ENCODE measurements around the gene CLIC3. TPM values are rescaled to one million over a fixed set of nuclear protein-coding genes. Genes with fewer than 3 reads are reported as not detected.

CLIC3 gene
- total RNA-seq, 1 donor from 2014 or later = not detected

GRCh38 chr9:137037483-137037882, 41.1 kb upstream of the CLIC3 start:
- Mint-ChIP-seq H3K27me3 (ENCODE audit: insufficient read depth, low read depth) (no peaks in the 10 kb centered on the region), H3K4me1 (no peaks in the 10 kb centered on the region), H3K36me3 (no peaks in the 10 kb centered on the region), H3K9me3 (no peaks in the 10 kb centered on the region), H3K4me3 (no peak overlapping the region), H3K27ac (no peak overlapping the region)
- DNase-seq (ENCODE audit: low spot score) = no peak
- TF ChIP-seq CTCF (IDR thresholded peaks at IDR 0.05) (no peak), EZH2phosphoT487 (IDR thresholded peaks at IDR 0.05) (no peak), EZH2 (IDR thresholded peaks at IDR 0.05) (no peak)
- no peaks in the 10 kb centered on the region for H3K79me2 ChIP-seq (ENCODE audit: low read depth)
- no peak overlapping the region for H2AFZ ChIP-seq (replicated peaks)
- H3K4me3 ChIP-seq = no peak overlapping the region
- H4K20me1 ChIP-seq (ENCODE audit: low read depth) = peaks cover 3% of the 10 kb centered on the region
- H3F3A ChIP-seq (ENCODE audit: low read depth) = peaks cover 6% of the 10 kb centered on the region
- no peaks in the 10 kb centered on the region for H3K27me3 ChIP-seq
- no peaks in the 10 kb centered on the region for H3K9me3 ChIP-seq (ENCODE audit: low read depth)
- no peak overlapping the region for H3K27ac ChIP-seq
- H3K4me1 ChIP-seq = no peaks in the 10 kb centered on the region
- H3K4me2 ChIP-seq = no peak overlapping the region
- H3K9ac ChIP-seq = no peak overlapping the region
- H3K36me3 ChIP-seq = no peaks in the 10 kb centered on the region

GRCh38 chr9:137037035-137037434, 40.7 kb upstream of the CLIC3 start:
- Histone ChIP-seq H3K4me2 (no peak overlapping the region), H3K9ac (no peak overlapping the region), H3K9me3 (ENCODE audit: low read depth) (no peaks in the 10 kb centered on the region), H4K20me1 (ENCODE audit: low read depth) (peaks cover 3% of the 10 kb centered on the region), H3K27me3 (no peaks in the 10 kb centered on the region), H3F3A (ENCODE audit: low read depth) (peaks cover 6% of the 10 kb centered on the region), H3K4me1 (no peaks in the 10 kb centered on the region), H3K27ac (no peak overlapping the region), H3K4me3 (no peak overlapping the region), H2AFZ (replicated peaks) (no peak overlapping the region), H3K79me2 (ENCODE audit: low read depth) (no peaks in the 10 kb centered on the region), H3K36me3 (no peaks in the 10 kb centered on the region)
- TF ChIP-seq CTCF (IDR thresholded peaks at IDR 0.05) = no peak
- TF ChIP-seq EZH2phosphoT487 (IDR thresholded peaks at IDR 0.05) = no peak
- TF ChIP-seq EZH2 (IDR thresholded peaks at IDR 0.05) = no peak
- H3K36me3 Mint-ChIP-seq = no peaks in the 10 kb centered on the region
- no peak overlapping the region for H3K4me3 Mint-ChIP-seq
- no peak overlapping the region for H3K27ac Mint-ChIP-seq
- H3K9me3 Mint-ChIP-seq = no peaks in the 10 kb centered on the region
- H3K4me1 Mint-ChIP-seq = no peaks in the 10 kb centered on the region
- no peaks in the 10 kb centered on the region for H3K27me3 Mint-ChIP-seq (ENCODE audit: insufficient read depth, low read depth)
- DNase-seq (ENCODE audit: low spot score) = no peak

GRCh38 chr9:137035937-137036336, 39.6 kb upstream of the CLIC3 start:
- Histone ChIP-seq H3F3A (ENCODE audit: low read depth) (peaks cover 6% of the 10 kb centered on the region), H3K9ac (no peak overlapping the region), H2AFZ (replicated peaks) (no peak overlapping the region), H3K79me2 (ENCODE audit: low read depth) (no peaks in the 10 kb centered on the region), H4K20me1 (ENCODE audit: low read depth) (no peaks in the 10 kb centered on the region), H3K27me3 (no peaks in the 10 kb centered on the region), H3K27ac (no peak overlapping the region), H3K4me2 (no peak overlapping the region), H3K4me1 (no peaks in the 10 kb centered on the region), H3K36me3 (no peaks in the 10 kb centered on the region), H3K9me3 (ENCODE audit: low read depth) (no peaks in the 10 kb centered on the region), H3K4me3 (no peak overlapping the region)
- DNase-seq (ENCODE audit: low spot score) = no peak
- no peak overlapping the region for H3K27ac Mint-ChIP-seq
- TF ChIP-seq EZH2 (IDR thresholded peaks at IDR 0.05) = no peak
- TF ChIP-seq CTCF (IDR thresholded peaks at IDR 0.05) = no peak
- no peak for TF ChIP-seq EZH2phosphoT487 (IDR thresholded peaks at IDR 0.05)
- H3K4me3 Mint-ChIP-seq = no peak overlapping the region
- no peaks in the 10 kb centered on the region for H3K9me3 Mint-ChIP-seq
- H3K36me3 Mint-ChIP-seq = no peaks in the 10 kb centered on the region
- H3K27me3 Mint-ChIP-seq (ENCODE audit: insufficient read depth, low read depth) = no peaks in the 10 kb centered on the region
- no peaks in the 10 kb centered on the region for H3K4me1 Mint-ChIP-seq

GRCh38 chr9:137035507-137035834, 39.1 kb upstream of the CLIC3 start:
- Mint-ChIP-seq H3K27me3 (ENCODE audit: insufficient read depth, low read depth) (no peaks in the 10 kb centered on the region), H3K4me3 (no peak overlapping the region), H3K27ac (no peak overlapping the region), H3K36me3 (no peaks in the 10 kb centered on the region), H3K9me3 (no peaks in the 10 kb centered on the region), H3K4me1 (no peaks in the 10 kb centered on the region)
- DNase-seq (ENCODE audit: low spot score) = no peak
- Histone ChIP-seq H3K9ac (no peak overlapping the region), H4K20me1 (ENCODE audit: low read depth) (no peaks in the 10 kb centered on the region), H2AFZ (replicated peaks) (no peak overlapping the region), H3K27me3 (no peaks in the 10 kb centered on the region), H3K9me3 (ENCODE audit: low read depth) (no peaks in the 10 kb centered on the region), H3K36me3 (no peaks in the 10 kb centered on the region), H3K79me2 (ENCODE audit: low read depth) (no peaks in the 10 kb centered on the region), H3K27ac (no peak overlapping the region), H3F3A (ENCODE audit: low read depth) (peaks cover 6% of the 10 kb centered on the region), H3K4me2 (peak overlapping the region; percentile 22), H3K4me3 (no peak overlapping the region), H3K4me1 (no peaks in the 10 kb centered on the region)
- TF ChIP-seq EZH2phosphoT487 (IDR thresholded peaks at IDR 0.05) (no peak), EZH2 (IDR thresholded peaks at IDR 0.05) (no peak), CTCF (IDR thresholded peaks at IDR 0.05) (no peak)
